Medulla oblongata (tissue), 1 donor: Measurements from ENCODE around the gene GPNMB.

Source experiments
- DNase-seq: peaks from one replicate; pipeline ENCODE4 v3.0.0-alpha.2; 2015; ENCODE audit errors: extremely low spot score

Gene GPNMB

GRCh38 chr7:23230641-23231101 lies 15.9 kb upstream of the GPNMB start:
- peak; percentile 79 for DNase-seq

GRCh38 chr7:23232966-23233365 lies 13.6 kb upstream of the GPNMB start:
- DNase-seq = no peak

GRCh38 chr7:23234569-23235296 lies 11.8 kb upstream of the GPNMB start:
- no peak for DNase-seq

DNA sequence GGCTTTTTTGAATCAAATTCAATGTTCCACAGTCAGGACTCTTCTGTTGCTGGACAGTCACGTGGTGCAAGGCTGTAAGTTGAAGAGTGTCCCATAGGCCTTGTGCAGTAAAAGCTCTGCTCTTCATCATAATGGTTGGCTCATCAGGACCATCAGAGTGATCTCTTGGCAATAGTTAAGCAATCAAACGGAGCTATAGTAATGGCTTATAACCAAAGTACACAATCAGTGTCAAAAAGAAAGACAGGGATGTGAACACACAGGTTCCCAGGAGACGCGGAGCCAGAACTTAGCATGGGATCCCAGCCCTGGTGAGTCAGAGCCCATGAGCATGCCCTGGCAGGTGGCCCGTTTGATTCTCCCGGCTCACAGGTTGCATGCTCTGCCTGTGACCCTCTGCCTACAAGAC lies 10.8 kb upstream of the GPNMB start:
- DNase-seq = no peak

DNA sequence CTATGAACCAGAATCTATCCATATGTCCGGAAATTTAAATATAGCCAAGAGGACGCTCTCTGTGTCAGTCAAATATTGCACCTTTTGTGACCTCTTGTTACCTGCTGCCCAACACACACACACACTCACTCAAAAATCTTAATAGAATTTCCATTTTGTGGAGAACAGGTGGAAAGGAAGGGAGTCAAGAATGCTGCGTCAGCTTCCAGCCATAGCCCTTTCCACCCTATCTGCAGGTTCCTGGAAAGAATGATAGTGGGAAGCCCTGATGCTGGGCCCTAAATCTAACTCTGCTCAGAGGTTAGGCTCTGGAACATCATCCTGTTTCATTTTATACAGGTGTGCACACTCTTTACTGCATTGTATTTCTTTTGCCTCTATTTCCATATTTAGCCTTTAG lies 9.6 kb upstream of the GPNMB start:
- DNase-seq = no peak

DNA sequence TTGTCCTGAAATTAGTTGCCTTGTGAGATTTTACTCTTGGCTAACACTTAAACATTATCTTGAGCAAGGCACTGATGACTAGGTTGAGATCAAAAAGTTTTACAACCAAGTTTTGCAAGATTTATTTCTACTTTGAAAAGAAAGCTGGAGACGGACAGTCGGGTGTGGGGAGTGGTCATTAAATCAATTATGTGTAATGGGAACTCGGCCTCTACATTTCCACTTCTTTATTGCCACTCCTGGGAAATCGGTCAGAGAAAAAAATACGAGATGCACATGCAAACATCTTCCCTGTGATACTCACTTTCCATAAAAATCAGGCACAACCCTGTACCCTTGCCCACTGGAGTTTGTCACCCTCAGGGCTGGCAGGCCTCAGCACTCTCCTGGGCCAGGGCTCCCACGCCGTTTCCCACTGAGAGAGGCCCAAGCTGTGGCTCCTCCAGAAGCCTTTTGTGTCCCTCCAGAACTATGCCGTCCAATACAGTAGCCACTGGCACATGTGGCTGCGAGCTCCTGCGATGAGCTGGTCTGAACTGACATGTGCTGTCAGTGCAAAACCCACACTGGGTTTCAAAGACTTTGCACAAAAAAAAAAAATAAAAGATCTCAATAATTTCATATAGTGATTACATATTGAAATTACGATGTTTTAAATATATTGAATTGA lies 7.5 kb upstream of the GPNMB start:
- DNase-seq = no peak

DNA sequence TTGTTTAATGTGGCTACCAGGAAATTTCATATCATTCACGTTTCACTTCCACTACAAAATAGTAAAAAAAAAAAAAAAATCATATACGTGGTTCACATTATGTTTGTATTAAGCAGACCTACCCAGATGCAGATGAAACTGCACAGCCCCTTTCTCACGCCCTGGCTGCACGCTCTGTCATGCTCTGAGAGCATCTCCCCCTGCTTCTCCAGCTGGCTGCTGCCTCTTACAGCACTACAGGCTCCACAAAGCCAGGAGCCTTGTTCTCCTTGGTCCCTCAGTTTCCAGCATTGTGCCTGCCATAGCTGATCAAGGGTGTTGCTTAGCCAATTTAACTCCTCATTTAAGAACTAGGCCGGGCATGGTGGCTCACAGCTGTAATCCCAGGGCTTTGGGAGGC lies 6.9 kb upstream of the GPNMB start:
- DNase-seq = no peak

DNA sequence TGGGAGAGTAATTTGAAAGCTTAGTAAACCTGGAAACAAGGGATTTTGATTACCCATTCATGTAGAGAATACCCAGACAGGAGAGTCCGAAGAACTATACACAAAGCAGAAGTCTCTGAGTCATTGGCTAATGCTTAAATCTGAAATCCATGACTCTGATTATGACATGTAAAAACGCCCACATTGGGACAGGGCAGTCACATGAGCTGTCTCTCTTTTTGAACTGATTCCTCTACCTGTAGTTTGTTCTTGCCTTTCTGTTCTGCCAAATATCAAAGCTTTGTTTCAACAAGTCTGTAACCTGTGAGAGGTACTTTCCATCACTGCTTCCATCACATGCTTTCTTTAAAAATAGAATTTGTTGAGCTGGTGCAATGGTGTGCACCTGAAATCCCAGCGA lies 4.3 kb upstream of the GPNMB start:
- no peak for DNase-seq

DNA sequence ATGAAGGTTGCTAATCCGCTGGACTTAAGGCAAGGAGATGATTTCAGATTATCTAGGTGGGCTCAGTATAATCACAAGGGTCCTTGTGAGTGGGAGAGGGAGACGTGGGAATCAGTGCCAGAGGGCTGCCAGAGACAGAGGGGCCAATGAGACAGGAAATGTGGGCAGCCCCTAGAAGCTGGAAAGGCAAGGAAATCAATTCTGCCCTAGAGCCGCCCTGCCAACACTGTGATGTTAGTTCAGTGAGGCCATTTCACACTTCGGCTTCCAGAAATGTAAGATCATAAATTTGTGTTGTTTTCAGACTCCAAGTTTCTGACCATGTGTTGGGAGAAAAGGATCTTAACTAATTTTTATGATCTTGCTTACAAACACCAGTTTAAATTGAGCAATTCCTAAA lies 3.6 kb upstream of the GPNMB start:
- no peak for DNase-seq

DNA sequence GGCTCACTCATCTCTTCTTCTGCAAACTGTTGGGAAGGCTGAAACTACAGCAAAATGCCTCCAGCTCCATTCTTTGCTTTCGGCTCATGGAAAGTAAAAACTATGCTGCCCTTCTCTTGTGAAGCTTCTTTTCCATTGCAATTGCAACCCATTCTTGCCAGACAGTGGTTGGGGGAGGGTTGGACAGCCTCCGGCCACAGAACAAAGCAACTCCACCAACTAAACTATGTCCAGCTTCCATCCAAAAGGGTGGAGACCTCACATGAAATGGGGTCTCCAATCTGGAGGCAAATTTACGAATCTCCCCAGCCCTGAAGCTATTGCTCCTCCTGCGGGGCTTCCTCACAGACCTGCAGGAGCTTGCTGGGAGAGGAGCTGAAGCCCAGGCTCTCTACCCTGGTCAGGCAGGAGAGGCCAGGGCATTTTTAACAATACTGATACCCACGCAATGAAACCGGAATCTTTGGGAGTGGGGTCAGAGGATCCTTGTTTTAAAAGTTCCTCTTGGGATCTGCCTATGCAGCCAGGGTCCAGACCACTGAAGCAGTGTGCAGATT lies 549 bp downstream of the GPNMB start:
- peak; percentile 16 for DNase-seq

- DNase-seq = peak; percentile 80
These were observed 1.2 kb downstream of the GPNMB start for GRCh38 chr7:23247603-23248335.

DNA sequence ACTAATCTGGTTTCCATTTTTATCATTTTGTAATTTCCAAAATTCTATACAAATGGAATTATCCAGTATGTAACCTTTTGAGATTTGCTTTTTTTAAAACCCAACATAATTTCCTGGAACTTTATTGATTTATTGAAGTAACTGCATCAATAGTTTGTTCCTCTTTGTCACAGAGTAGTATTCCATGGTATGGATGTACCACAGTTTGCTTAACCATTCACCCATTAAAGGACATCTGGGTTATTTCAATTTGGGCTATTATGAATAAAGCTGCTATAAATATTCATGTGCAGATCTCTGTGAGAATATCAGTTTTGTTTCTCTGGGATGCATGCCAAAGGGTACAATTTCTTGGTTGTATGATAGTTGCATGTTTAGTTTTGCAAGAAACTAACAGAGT lies 2.9 kb downstream of the GPNMB start:
- DNase-seq = no peak

DNA sequence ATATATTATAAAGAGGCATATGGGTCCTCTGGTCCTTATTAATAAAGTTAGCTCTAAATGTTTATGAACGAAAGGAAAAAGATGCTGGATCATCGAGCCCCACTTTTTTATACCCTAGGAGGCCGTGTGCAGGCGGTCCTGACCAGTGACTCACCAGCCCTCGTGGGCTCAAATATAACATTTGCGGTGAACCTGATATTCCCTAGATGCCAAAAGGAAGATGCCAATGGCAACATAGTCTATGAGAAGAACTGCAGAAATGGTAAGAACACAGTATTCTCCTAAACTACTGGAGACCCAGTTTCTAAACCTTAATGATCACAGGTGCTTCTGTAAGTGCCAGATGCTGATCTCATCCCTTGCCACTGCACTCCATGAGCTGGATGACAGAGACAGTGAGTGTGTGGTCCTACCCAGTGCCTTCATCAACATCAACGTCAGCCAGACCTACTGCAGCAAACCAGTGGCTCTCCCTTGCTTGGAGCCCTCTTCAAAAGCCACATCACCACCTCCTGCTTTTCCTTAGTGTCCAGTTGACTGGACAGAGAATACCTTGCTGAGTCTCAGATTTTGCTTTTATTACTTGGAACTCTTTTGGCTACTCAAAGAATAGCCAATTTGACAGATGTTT lies 7.6 kb downstream of the GPNMB start:
- no peak for DNase-seq

- DNase-seq = no peak
These were observed 10.2 kb downstream of the GPNMB start for GRCh38 chr7:23256731-23257130.

- DNase-seq = no peak
These were observed 13.8 kb downstream of the GPNMB start for GRCh38 chr7:23260371-23260770.

- peak; percentile 79 for DNase-seq
These were observed 15.4 kb downstream of the GPNMB start for GRCh38 chr7:23261843-23262452.

- no peak for DNase-seq
These were observed 18.4 kb downstream of the GPNMB start for GRCh38 chr7:23264916-23265458.

DNA sequence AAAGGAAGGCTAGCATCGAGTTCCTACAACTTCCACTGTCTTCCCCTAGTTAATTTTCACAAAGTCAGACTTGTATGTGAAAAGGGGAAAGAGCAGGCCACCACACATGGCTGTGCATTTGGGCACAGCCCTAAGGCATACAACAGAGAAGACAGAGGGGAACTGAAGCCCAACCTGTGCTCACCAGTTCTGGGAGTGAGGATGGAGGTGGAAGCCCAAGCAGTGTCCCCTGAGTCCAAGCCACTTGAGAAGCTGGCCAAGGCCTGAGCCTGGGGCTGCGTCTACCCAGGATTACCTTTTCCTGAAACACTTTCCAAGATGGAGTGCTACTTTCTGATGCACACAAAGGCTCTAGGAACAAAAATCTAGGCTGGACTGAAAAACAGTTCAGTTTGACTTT lies 20.3 kb downstream of the GPNMB start:
- DNase-seq = no peak

DNA sequence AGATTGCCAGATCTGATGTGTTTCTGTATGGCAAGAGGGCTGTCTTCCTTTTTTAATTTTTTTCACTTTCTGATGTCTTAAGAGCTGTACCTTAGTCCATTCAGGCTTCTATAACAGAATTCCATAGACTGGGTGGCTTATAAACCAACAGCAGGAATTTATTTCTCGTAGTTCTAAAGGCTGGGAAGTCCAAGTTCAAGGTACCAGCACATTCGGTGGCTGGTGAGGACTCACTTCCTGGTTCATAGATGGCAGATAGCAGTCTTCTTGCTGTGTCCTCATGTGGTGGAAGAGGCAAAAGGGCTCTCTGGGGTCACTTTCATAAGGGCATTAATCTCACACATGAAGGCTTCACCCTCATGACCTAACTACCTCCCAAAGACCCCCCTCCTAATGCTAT lies 20.8 kb downstream of the GPNMB start:
- no peak for DNase-seq

DNA sequence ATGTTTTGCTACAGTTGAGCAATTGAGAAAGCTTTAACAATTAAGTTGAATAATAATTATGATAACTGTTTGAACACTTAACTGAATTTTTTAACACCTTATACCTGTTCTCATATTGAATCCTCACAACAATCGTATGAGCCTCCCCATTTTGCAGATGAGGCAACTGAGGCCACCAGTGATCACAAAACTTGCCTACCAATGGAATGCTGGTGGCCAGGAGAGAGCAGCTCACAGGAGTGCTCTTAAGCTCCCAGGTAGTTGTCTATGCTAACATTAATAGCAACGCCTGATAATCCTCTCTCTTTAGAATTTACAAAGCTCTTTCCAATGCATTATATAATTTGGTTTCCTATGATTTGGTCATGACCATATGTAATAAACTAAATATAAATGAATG lies 21.6 kb downstream of the GPNMB start:
- DNase-seq = no peak

- no peak for DNase-seq
These were observed 22.2 kb downstream of the GPNMB start for GRCh38 chr7:23268746-23269145.
